HK-2 (cell line): ENCODE results near the gene NUP210L.
"Not testable (repeated sequence)": the region's sequence is repeated elsewhere in the genome, so short reads cannot be mapped to it uniquely, and the experiment has no call there.

ENCODE experiments used
- DNase-seq: peaks from one replicate; pipeline ENCODE4 v3.0.0-alpha.2; 2018; ENCODE audit not compliant: unreplicated experiment

Gene NUP210L

DNA sequence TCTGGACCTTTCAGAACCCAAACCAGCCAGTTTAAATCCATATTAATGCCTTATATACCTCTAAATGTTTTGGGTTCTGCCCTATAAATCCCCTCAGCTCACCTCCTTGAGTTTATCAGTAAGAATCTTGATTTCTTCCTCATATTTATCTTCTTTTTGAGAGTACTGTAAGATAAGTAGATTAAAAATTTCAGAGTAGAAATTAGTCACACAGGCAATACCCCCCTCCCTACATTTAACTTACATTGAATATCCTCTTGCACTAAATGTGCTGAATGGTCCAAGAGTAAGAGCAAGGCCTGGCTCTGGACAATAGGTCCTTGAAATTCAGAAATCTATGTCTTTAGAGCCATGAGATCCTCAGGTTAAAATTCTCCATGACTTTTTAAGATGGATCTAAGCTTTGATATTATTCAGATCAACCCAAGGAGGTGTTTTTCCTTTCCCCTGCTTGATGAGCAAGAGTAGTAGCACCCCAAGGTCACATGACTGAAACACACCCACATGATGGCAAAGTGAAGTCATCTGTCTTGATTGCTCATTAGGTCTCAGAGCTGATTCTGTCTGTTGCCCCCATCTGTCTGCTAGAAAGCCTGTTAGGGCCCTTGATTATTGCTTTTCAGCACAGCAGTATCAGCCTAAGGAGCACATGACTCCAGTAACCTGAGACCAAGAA lies 15.8 kb upstream of the NUP210L start:
- DNase-seq, result no peak

DNA sequence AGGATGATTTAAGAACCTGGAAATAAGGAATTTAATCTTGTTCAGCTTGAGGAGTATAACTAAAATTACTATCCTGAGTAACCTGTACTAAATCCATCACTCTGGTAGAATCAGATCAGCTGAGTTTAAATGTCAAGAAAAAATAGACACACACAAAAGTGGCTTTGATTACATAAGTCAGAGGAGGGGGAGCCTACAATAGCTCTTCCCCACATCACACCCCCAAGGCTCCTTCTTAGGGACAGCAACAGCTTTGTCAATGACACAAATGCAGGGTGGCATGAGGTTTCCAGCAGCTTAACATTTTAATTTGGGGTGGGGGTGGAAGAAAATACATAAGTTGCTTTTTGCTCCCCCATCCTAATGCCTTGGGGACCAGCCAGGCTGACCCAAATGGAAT lies 12.6 kb upstream of the NUP210L start:
- DNase-seq, result no peak

DNA sequence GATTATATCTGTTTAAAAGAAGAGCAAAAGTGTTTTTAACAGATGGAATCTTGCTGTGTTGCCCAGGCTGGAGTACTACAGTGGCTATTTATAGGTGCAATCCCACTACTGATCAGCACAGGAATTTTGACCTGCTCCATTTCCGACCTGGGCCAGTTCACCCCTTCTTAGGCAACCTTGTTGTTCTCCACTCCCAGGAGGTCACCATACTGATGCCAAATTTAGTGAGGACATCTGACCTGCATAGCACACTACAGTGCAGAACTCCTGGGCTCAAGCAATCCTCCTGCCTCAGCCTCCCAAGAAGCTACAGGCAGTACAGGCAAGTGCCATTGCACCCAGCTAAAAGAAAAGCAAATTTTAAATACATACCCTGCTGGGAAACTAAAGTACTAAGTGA lies 11.3 kb upstream of the NUP210L start:
- no peak for DNase-seq

DNA sequence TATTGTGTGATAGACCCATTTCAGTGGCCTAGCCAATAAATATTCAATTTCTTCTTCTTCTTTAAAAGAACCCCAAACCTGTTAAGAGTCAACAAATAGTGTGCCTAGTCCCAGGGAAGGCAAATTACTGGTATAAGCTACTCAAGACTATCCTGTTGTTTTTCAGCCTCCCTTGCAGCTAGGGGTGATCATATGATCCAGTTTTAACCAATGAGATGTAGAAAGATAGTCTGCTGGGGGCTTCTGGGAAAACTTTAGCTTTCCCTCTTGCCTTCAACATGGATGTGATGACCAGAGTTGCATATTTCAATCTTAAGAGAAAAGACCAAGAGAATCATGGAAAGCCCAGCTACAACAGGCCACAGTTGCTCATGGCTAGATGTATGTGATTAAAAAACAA lies 4.7 kb upstream of the NUP210L start:
- DNase-seq, result no peak

DNA sequence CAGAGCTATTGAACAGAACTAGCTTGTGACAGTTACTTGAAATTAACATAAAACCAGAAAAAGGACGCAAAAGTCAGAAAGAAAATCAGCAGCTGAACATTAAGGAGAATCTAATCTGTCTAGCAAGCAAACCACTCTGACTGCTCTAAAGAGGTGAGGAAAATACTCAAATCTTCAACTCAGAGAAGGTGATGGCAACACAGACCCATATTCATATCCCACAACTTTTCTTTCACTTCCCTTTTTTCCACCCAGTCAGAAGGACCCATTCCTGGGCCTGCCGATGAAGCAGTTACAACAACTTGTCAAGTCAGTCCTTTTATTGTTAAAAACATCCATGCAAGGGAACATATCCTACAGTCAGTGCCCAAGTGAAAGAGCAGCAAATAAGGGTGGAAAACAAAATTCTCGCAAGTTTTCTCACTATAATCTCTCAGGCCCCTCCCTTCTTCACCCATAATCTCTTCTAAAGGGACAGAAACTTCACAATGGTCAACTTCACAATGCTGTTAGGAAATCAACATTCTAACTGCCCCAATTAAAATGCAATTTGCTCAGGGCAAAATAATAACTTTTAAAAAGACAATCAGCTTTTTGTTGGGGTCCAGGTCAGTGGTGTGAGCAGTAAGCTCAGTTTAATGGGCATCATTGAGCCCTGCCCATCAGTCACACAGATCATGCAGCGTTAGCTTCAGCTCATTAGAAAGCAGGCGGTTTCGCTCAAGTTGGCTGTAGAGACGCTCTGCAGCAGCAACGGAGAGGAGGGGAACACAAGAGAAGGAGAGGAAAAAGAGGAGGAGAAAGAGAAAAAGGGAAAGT lies 3.6 kb upstream of the NUP210L start:
- DNase-seq, result no peak

DNA sequence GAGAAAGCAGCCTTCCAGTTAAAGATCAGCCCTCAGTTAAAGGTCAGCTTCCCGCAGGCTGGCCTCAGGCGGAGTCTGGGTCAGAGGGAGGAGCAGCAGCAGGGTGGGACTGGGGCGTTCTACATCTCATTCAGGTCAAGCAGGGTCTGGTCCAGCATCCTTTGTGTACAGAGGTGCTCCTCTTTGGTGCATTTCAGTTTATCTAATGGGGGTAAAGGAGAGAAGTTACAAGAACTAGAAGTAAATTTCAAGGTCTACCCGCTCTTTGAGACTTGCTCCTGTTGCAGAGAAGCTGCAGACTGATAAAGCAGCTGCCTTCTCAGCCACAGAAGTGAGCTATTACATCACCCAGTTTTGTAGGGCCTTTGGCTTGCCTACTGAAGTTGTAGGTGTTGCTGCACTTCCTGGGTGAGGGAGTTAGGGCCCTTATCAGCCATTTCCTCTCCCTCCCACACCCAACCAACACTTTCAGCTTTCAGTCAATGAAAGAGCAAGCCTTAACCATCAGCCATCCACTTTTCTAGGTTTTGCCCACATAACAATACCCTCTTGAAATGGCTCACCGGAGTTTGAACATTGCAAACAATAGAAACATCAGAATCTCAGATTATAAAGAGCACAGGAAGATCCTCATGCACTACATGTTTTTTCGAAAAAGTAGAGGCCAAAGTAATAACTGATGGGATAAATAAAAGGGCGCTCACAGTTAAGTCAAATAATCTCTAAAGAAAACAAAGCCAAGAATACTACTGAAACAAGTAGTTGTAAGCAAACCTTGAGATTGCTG lies 2.8 kb upstream of the NUP210L start:
- no peak for DNase-seq

DNA sequence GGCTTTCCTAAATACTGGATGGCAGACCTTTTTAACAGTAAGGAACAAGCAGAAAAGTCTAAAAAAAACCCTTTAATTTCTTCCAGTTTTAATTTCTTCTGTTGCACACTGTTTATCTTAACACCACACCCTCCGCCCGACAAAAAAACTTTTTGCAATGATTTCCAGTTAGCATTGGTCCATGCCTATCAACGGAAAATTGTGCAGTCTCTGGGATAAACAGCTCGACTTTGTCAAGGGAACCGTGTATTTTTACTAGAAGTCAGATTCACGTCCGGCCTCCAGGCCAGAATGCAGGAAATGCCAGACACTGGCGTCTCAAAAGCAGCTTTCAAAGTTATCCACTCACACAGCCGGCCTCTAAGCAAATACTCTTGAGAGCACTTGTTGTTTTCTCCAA lies 378 bp upstream of the NUP210L start:
- no peak for DNase-seq

DNA sequence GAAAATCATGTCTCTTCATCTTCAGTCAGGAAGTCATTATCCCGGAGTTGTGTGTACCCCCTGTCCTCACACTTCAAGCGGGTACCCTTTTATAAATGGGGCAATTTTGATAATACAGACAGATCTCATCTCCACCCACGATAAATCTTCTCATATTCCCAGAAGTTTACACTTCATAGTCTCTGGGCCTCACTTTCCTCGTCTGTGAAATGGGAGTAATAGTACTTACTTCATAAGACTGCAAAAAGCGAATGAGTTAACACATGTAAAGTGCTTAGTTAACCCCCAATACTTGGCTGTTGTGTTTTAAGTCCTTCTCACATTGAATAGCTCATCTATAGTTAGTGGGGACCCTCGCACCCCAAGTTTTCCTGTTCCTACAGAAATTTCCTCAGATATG lies 820 bp downstream of the NUP210L start:
- DNase-seq, result no peak

DNA sequence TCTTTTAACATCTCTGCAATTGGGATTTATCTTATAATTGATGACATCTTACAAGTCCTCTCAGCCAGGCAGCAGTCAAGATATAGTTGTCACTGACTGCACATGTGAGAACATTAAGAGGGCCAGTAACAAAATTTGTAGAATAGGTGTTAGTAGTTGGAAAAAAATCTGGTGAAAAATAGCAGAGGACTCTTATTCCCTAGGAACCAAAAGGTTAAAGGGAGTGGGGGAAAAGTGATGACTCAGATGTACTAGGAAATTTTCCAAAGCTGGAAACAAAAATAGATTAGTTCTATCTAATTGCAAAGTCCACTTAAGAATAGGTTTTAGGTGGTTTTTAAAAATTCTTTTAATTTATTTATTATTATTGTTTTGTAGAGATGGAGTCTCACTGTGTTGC lies 3.6 kb downstream of the NUP210L start:
- no peak for DNase-seq

DNA sequence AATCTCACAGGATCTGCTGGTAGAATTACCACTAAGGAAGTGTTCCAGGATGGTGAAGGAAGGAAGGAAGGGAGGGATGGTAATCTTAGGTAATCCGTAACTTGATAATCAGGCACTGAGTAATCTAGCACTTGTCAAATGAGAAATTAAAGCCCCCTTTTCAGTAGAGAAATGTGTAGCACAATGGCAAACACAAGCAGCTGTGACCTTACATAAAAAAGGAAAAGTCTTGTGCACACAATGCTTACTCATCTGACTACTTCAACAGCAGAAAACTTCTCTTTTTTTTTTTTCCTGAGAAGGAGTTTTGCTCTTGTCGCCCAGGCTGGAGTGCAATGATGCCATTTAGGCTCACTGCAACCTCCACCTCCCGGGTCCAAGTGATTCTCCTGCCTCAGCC lies 6.1 kb downstream of the NUP210L start:
- DNase-seq, result no peak

DNA sequence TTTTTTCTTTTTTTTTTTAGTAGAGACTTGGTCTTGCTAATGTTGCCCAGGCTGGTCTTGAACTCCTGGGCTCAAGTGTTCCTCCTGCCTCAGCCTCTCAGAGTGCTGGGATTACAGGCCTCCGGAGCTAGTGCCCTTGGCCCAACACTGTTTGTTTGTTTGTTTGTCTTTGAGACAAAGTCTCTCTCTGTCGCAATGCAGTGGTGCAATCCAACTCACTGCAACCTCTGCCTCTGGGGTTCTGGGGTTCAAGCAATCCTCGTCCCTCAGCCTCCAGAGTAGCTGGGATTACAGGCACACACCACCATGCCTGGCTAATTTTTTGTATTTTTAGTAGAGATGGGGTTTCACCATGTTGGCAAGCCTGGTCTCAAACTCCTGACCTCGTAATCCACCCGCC lies 7.4 kb downstream of the NUP210L start:
- DNase-seq, result not testable (repeated sequence)

DNA sequence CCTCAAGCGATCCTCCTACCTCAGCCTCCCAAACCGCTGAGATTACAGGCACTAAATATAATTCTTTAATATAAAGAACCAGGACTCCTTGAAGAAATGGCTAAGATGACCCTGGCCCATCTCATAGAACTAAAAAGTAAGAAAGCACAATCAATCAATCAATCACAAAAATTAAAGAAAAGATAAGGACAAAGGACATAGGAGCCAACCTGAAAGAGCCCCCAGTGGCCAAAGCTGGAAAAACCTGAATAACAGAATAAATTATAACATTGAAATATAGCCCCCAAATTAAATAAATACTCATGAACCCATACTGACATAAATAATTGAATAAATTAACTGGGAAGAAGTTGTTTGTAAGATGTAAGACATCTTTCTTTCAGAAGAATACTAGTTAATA lies 8.9 kb downstream of the NUP210L start:
- no peak for DNase-seq

DNA sequence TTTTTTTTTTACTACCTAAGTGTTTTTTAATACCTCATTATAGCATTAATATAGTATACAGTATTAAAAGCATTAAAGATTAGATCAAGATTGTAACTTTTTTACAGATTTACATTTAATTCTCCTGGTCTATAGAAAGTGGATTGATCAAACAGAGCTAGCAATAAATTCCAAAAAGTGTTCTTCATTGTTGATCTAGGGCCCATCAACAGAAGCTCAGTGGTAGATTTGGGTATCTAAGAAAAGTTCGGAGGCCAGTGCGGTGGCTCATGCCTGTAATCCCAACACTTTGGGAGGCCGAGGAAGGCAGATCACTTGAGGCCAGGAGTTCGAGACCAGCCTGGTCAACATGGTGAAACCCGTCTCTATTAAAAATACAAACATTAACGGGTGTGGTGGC lies 12.5 kb downstream of the NUP210L start:
- no peak for DNase-seq

DNA sequence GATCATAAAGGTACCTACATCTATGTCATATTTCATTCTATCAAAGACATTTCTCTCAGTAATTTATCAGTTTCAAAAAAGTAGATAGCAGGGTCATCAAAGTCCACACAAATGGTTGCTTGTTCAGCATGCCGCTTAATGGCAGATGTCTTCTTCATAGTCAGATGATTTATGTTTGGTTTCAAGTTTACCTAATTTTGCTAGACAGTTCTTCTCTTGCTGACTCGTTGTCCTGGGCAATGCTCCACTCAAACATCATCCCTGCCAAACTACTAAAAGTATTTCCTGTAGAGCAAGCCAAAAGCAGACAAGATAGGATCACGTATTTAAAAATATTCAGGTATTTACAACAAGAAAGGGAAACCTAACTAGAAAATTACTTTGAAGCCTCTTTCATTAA lies 13.6 kb downstream of the NUP210L start:
- no peak for DNase-seq

DNA sequence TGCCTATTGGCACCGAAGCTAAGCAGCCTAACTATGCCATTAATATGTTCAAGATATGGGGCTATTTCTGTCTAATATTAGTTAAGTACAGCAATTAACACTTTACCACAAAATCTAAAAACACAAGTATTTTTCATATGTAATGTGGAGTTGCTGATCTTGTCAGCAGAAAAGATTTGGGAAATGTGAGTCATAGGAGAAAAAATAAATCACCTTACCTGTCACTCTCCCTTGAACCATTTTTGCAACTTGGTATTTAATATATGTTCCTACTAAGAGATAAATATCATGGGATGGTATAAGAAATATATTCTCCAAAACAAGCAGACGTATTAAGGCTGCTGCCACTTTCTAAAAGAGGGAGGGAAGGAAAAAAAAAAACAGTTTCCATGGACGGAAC lies 17.0 kb downstream of the NUP210L start:
- no peak for DNase-seq

DNA sequence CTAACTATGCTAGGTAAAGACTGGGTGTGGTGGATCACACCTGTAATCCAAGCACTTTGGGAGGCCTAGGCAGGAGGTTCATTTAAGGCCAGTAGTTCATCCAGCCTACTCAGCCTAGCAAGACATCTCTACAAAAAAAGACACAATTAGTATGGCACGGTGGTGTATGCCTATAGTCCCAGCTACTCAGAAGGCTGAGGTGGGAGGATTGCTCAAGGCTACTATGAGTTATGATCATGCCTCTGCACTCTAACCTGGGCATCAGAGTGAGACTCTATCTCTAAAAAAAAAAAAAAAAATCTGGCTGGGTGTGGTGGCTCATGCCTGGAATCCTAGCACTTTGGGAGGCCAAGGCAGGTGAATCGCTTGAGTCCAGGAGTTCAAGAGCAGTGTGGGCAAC lies 21.6 kb downstream of the NUP210L start:
- no peak for DNase-seq

DNA sequence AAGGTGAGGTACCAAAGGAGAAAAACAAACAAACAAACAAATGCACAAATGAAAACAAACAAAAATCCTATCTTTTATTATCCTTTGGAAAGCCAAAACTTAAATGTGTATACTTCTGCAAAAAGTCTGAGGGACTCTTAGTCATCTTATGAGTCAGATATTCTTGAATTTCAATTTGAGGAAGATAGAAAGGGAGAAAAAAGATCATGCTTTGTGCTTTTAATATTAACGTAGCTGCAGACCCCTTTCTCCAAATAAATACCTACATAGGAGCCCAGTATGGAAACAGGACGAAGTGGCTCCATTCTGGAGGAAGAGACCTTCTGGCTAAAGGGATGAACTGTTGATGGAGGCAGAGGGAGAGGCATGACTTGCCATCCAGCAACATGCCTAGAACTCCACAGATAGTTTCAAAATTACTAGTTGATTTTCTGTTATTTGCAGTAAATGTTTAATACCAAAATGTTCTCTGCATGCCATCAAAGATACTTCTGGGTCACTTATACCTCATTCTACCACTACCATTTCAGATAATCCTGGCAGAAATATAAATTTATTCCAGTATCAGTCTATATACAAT lies 25.4 kb downstream of the NUP210L start:
- no peak for DNase-seq

DNA sequence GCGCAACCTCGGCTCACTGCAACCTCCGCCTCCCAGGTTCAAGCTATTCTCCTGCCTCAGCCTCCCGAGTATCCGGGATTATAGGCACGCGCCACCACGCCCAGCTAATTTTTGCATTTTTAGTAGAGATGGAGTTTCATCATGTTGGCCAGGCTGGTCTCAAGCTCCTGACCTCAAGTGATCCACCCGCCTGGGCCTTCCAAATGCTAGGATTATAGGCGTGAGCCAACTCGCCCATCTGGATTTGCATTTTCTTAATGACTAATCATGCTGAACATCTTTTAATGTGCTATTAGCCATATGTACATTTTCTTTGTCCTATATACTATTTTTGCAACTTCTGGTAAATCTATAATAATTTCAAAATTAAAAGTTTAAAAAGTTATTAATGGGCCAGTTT lies 31.7 kb downstream of the NUP210L start:
- not testable (repeated sequence) for DNase-seq

DNA sequence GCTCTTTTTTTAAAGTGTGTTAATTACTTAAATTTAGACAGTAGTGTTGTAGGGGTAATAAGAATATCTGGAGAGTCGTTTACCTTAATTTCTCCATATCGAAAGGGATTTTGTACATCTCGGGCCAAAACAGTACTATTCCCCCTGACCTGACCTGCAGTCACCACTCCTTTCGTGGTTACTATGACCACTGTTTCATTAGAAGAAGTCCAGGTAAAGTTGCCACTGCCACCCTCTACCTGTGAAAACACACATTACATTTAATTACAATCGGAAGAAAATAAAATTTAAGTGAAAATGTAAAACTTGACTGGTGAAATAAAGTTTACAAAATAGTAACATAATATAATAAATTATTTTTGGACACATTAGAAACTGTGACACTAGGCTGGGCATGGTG lies 37.2 kb downstream of the NUP210L start:
- DNase-seq, result no peak

DNA sequence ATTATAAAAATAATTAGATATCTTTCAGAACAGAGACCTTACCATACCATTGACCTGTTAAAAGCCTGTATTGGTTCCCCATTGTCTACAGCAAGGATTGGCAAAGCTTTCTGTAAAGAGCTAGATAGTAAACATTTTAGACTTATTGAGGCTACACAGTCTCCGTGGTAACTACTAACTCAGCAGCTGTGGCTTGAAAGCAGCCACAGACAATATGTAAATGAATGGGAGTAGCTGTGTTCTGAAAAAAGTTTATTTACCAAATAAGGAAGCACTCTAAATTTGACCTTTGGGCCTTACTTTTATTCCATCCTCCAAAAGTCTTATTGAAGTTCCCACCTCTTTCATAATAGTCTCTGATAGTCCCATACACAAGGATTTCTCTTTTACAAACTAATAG lies 39.7 kb downstream of the NUP210L start:
- DNase-seq, result no peak

DNA sequence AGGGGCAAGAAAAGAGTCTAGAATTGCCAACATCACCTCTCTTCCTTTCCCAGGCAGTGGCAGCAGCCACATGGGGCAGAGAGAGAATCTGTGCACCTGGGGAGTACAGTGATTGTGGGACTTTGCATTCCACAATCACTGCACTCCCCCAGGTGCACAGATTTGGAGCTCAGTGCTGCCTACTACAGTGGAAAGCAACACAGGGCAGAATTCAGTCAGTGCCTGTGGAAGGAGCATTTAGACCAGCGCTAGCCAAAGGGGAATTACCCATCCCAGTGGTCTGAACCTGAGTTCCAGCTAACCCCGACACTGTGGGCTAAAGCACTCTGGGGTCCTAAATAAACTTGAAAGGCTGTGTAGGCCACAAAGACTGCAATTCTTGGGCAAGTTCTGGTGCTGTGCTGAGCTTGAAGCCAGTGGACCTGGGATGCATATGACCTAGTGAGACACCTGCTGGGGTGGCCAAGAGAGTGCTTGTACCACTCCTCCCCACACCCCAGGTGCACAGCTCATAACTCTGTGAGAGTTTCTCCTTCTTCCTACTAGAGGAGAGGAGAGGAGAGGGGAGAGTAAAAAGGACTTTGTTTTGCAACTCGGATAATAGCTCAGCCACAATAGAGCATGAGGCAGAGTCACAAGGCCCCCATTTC lies 50.3 kb downstream of the NUP210L start:
- no peak for DNase-seq

DNA sequence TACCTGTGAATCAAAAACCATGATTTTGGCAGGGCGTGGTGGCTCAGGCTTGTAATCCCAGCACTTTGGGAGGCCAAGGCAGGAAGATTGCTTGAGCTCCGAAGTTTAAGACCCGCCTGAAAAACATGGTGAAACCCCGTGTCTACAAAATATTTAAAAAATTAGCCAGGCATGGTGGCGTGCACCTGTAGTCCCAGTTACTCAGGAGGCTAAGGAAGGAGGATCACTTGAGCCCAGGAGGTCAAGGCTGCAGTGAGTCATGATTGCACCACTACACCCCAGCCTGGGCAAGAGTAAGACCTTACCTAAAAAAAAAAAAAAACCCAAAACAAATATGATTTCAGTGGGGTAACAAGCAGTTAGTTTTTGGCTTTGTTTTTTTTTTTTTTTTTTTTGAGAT lies 54.7 kb downstream of the NUP210L start:
- not testable (repeated sequence) for DNase-seq
